ENCODE results near the gene ADCY1.
"Not testable (repeated sequence)": the region's sequence is repeated elsewhere in the genome, so short reads cannot be mapped to it uniquely, and the experiment has no call there.

- not testable (repeated sequence) for TF ChIP-seq CTCF, POLR2A (IDR thresholded peaks at IDR 0.05)
Observed at GRCh38 chr7:45751352-45751751, 177.2 kb downstream of the ADCY1 start.
